Inflammatory macrophage treated with lipopolysaccharide for 4 hours (primary cell): ENCODE results near the gene IQCK.

Experiments used
- DNase-seq: peaks from one replicate; pipeline ENCODE4 v3.0.0-alpha.2; 2020

IQCK gene

DNA sequence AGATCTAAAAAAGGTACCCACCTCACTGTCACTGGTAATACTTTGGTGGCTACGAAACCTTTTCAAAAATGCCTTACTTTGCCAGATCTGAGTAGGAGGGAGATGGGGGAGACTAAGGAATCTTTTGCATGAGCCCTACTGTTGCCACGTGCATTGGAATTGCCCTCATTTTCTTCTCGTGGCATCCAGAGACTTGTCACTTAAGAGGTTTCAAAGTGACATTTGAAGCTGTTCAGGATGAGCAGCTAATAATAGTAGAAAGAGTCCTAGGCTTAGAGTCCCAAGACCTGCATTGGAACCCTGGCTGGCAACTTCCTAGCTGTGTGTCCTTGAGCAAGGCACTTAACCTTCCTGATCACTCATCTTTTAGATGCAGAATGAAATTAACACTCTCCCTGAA, 123.1 kb downstream of the IQCK start:
- no peak for DNase-seq

DNA sequence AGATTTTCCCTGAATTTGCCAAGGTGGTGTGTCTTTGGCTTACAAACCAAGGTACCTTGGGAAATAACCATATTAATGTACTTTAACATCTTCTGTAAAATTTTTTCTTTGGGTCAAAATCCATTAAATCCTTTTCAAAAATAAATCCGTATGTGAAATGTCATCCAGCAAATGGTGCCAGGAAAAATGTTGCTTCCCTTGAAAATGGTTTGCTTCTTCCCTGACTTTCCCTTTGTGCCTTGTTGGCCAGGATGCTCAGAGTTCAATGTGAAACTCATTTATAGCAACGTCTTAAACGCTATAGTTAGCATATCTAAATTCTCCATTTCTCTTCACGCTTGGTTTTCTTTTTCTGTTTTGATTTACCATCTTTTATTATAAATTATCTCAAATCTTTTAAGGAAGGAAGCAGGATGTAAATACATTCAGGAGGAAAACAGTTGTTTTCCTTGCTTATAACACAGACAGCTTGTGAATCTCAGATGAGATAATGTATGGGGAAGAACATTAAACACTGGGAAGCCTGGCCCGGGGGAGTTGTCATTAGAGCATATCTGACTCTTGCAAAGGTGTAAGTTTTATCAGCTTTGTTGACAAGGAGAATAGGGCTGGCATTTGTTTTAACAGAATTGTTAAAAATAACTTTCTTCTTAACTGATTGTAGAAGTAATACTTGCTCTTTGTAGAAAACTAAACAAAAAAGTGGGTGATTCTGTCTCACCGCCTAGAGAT, 124.5 kb downstream of the IQCK start:
- no peak for DNase-seq

DNA sequence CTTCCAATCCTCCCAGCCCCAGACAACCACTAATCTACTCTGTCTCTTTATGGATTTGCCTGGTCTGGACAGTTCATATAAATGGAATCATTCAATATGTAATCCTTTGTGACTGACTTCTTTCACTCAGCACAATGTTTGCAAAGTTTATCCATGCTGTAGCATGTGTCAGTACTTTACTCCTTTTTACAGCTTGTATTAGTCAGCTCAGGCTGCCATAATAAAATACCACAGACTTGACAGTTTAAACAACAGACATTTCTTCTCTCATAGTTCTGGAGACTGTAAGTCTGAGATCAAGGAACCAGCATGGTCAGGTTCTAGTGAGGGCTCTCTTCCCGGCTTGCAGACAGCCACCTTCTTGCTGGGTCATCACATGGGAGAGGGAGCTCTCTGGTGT, 125.3 kb downstream of the IQCK start:
- DNase-seq: no peak

DNA sequence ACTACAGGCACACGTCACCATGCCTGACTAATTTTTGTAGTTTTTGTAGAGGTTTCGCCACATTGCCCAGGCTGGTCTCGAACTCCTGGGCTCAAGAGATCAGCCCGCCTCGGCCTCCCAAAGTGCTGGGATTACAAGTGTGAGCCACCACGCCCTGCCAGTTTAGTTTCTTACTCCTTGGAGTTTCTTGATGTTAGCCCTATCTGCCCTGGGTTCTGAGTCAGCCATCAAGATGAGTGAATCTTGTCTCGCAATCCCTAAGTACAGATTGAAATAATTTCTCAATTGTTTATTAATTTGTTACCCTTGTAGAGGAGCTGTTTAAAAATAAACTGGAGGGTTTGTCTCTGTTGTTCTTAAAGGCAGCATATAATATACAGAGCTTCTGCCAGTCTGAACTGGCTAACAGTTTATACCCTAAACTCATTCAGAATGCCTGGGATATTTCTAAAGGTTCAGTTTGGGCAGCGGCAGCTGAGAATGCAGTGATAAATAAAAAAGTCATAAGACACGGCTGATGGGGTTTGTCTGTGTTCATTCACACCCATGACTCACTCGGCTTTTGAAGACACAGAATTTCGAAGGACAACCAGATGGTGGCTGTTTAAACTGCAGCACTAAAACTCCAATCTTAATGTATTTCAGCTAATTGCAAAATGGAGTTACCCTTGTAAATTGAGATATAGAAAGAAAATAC, 127.0 kb downstream of the IQCK start:
- no peak for DNase-seq

DNA sequence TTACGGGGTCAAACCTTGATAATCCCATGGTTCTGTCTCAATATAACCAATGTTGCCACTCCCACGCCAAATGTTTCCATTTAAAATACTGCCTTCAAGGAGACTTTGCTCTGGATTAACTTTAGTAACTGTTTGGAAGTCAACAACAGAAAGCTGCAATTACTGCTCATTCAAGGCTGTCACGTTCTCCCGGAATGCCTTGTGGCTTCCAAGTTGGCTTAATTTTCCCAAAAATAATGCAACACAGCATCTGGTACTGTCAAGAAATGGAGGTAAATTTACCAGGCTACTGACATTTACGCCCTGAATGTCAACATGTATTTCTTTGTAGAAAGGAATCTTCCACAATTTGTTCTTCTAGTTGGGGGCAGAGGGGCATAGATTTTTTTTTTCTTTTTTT, 128.4 kb downstream of the IQCK start:
- DNase-seq: no peak

DNA sequence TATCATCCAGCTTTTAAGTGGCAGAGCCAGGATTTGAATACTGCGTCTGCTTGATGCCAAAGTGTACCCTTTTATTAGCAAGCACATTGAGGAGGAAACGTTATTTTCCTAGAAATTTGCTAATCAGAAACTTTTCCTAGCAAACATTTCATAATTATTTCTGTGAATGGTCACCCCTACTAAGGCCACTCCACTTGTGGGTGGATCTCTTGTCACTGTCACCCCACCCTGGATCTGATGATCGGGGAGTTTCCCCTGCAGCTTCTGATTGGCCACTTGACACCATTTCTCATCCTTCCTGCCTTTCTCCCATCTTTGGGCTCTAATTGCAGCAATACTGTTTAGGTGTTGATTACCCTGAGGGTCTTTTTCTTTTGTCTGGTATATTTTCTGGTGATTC, 130.7 kb downstream of the IQCK start:
- DNase-seq: peak; percentile 36

DNA sequence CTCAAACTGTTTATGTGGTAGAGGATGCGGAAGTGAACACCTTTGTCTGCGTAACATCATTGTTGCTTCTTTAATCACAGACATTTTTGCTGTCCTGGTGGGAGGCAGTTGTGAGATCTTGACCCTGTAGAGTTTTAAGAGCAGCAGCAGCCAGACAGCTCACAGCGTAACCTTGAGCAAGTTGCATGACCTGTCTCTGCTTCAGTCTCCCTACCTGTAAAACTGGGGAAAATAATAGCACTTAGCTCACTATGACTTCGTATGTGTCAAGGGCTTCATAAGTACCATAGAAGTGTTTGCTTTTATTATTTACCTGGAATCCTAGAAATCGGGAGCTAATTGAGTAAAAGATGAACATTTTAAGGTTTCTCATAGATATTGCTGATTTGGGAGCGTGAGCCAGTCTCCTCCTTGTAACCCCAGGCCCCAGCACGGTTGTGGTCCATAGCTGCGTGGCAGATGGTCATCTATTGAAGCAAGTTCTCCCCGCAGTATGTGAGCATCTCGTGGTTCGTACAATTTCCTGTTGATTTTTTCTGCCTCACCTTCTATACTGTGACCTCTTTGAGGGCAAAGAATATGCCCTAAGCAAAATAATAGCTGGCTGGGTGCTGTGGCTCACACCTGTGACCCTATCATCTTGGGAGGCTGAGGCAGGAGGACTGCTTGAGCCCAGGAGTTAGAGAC, 132.2 kb downstream of the IQCK start:
- no peak for DNase-seq

DNA sequence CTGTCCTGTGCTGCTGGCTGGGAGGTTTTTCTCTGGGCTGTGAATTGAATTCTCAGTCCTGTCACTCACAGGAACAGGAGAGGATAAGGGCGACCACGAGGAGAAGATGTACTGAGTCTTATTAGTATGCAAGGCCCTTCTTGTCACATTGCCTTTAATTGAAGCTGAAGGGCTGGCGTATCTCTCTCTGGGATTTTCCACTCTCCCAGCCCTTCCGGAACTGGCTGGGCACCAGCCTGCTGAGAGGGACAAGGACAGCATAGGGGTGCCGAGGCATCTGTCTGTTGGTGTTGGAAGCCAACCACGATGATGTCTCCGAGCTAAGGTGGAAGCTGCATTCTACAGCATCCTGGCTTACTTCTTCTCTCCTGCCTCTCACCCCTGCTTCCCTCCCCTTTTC, 133.4 kb downstream of the IQCK start:
- DNase-seq: no peak

DNA sequence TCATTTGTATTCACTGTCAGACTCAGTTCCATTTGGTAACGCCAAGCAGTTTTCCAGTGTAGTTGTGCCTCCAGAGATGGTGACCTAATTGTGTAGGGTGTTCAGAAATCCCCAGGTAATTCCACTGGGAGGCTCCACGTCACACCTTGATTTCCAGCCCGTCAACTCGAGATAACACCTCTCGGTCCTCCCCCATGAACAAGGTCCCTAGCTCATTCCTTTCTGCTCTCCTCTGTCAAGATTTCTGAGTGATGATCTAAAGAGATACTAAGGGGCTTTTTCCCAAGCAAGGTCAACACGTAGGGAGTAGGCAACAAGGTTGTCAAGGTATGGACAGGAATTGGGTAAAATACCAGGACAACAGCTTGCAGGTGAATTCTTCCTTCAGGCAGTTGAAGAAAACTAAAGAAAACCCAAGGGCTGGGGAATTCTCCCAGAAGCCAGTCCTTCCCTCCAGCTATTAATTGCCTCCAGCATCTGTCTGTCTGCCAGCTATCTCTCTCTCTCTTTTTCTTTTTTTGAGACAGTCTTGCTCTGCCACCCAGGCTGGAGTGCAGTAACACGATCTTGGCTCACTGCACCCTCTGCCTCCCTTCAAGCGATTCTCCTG, 135.2 kb downstream of the IQCK start:
- no peak for DNase-seq

DNA sequence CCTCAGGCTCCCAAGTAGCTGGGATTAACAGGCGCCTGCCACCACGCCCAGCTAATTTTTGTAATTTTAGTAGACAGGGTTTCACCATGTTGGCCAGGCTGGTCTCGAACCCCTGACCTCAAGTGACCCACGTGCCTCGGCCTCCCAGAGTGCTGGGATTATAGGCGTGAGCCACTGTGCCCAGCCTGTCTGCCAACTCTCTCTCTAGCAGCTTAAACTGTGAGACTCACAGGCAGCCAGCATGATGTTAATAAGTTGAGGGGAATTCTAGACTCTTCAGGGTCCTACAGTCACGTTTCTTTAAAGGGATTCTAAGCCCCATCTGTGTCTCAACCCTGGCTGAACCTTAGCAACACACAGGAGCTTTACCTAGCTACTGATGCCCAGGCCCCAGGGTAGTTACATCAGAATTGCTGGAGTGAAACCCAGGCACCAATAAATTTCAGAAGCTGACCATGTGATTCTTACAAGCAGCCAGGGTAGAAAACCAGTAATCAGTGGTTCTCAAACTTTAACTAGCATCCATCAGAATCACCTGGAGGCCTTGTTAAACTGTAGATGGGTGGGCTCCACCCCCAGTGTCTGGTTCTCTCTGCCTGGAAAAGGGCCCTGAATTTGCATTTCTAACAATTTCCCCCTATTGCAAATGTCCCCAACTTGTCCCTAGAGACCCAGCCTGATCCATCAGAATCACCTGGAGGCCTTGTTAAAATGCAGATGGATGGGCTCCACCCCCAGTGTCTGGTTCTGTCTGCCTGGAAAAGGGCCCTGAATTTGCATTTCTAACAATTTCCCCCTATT, 135.9 kb downstream of the IQCK start:
- no peak for DNase-seq

DNA sequence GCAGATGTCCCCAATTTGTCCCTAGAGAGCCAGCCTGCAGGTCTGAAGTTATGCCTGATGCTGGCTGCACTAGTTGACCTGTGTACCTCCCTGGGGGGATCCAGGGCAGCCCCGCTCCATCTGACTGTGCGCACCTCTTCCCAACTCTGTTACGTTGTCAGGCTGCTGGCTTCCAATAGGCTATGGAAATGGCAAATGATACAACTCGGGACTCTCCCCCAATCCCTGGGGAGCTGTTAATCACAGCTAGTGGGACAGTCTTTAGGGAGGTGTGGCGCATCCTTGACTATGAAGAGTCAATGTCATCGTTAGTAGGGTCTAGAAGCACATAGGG, 136.4 kb downstream of the IQCK start:
- no peak for DNase-seq

DNA sequence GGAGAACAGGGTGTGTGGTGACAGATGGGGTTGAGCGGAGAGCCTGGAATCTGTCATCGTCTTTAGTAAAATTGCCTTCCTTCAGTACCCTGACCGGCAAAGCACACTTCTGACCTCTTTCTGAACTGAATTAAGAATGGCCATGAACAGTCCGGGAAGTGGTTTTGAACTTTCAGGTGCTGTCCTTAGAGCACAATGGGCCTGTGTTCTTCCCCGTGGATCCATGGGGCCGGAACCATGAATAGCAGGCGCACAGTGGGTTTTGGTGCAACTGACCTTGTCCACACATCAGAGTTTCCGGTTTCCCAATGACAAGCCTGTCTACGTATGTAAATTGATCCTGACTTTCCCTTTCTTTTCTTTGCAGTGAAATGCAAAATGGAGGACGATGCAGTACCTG, 138.0 kb downstream of the IQCK start:
- DNase-seq: no peak

DNA sequence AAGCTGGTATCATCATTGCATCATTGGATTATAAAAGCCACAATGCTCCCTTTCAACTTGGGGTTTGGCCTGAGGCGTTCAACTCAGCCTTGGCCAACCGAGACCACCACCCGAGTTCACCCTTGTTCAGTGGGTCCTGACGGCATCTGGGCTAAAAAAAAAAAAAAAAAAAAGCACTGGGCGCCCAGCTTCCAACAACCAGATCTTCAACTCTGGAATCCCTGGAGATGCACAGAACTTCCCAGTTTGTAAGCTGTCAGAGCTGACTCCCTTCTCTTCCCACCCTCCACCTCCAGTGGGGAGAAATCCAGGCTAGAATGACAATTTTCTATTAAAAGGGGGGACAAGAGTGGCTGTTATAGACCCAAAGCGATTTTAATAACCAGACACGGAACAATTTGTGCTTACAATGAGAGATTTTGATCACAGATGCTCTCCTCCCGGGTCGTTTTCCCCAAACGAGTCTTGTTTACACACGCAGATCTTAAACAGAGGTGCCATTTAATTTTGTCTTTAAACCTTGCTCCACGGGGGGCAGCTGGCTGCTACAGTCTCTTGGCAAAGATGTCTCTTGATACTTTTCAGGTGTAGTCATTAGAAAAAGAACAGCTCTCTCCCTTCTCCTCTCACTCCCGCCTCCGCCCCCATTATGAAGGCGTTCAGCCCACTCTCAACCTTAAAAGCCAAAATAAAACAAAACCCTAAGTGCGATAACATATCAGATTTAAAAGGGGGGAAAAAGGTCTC, 139.7 kb downstream of the IQCK start:
- no peak for DNase-seq

DNA sequence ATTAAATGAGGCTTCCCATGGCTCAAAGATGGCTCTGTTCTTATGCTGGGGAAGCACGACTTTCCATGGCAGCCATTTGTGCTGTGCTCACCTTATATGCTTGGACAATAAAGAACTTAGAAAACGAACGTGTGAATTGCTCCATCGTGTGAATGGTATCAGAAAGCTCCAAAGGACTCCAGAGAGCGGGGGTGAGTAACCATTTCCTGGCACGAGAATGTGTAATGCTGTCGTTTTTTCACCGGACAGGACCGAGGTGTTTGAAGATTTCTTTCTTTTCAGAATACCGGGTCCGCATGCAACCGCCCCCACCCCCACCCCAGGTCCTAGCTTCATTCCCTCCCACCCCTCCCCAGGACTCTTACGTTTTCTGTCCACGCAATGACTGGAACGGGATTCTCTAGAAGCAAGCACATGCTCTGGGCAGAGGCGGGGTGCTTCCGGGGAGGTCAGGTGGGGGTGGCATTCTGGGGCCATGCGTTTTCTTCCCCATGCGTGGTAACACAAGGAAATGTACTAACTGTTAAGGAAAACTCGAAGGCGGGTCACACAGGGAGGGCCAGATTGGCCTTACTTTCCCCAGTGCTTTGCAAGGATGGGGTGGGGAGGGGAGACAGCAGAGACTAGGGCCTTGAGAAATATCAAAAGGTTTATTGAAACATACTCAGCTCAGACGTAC, 140.4 kb downstream of the IQCK start:
- no peak for DNase-seq

DNA sequence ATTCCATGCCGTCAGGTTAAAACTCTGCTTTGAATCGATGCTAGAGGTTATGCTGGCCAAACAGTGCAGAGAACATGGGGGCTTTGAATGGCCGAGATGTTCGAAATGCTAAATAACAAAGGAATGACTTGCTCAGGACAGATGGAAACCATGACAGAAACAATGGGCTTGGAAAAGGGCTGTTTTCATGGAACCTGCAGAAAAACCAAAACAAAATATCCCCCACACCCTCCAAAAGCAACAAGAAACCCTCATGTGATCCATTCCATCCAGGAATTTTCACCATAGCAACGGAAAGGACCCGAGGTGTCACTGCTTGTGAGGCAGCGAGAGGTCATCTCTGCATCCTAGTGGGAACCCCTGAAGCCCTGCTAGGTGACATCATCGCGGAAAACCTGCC, 141.1 kb downstream of the IQCK start:
- DNase-seq: no peak

DNA sequence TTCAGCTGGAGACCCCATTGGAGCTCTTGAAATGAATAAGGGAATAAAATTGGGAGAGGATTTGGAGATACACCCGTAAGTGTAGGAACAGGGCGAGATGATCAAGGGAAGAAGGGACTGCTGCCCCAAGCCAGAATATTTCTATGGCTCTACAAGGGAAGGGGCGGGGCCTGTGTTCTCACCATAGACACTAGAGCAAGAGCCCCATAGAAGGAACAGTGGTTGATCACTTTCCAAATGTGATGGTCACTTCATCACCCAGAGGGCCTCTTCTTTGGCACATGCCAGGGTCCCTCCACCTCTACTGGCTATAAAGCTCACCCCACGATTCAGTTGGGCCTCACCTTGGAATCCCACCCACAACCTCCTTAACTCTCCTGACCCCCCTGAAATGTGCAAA, 141.5 kb downstream of the IQCK start:
- no peak for DNase-seq

DNA sequence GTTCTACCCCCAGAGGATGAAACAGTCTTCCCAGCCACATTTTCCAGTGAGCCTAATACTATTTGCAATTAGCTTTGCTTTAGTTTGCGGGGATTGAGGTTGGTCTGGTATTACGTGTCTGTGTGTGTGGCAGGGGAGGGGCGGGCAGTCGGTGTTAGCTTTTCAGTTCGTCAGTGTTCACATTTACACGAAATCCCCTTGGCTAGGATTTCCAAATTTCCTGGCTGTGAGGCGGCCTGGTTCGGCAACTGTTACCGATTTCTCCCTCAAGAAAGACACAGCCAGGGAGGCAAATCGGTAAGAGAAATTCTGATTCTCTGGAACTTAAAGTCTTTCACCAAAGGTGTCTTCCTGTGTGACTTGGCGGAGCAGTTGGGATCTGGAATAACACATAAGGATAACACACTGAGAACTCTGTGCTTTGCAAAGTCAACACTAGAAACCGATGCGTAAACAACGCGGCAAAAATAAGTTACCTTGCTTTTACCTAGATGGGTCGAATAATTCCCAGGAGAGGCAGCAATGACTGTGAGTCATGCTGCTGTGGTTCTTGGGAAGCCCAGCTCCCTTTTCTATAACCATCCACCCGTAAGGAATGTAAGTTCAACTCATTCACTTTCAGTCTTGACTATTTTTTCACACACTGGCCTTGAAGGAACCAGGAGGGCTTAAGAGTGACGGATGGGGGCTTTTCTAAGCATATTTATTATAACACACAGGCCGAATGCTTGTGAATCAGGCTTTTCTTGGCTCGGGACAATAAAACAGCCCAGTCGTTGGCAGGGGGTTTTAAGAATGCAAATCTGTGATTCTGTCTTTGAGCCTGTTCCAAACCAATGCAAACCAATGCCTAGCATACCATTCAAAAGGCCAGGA, 142.3 kb downstream of the IQCK start:
- DNase-seq: no peak

DNA sequence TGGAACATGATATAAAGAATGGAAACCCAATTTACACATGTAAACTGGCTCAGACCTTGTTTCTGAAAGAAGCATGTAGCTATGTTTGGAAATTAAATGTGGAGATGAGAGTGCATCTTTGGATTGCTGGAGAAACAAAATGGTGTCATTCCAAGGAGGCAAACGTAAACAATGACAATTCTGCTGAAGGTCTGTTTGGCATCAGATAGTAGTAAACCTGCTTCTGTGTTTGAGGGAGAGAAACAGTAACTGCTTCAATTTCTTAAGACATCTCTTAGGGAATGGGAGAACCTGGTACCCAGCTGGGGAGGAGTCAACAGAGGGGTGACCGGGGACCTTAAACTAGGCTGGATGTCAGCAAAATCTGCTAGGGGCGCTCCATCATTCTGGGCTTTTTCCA, 143.1 kb downstream of the IQCK start:
- DNase-seq: no peak

DNA sequence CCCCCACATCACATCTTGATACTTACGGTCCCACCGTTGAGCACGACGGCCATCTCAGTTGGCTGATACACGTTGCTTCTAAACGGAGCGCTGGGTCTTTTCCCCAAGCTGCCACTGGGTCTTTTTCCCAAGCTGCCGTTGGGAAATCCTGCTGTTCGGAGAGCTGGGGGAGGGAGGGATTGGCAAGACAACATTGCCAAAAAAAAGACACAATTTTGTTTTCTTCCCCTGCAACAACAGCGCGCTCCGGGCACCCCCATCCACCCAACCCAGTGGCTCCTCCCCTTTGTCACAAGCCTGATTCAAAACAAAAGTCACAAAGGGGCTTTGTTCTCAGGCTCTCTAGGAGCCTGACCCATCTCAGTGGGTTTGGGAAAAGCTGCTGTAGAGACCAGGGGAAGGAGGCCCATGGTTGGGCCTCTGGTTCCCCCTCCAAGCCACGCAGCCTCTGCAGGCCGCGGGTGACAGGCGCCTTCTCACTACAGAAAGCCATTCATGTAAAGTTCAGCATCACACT, 143.8 kb downstream of the IQCK start:
- DNase-seq: no peak

DNA sequence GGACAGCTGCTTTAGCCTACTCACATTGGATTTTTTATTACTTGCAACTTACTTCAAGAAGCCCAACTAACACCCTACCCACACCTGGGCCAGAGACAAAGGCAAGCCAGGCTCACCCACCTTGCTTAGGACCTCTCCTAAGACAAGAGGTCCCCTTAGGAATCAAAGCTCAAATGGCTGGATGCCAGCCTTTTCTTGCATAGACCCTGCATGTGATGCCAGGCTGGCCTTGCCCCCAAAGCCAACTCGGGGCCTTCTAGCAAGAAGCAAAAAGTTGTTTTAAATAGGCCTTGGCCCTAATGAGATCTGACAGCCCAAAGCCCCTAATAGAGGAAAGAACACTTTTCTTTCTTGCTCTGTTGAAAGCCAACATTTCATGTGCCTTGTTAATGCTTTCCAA, 145.9 kb downstream of the IQCK start:
- no peak for DNase-seq

DNA sequence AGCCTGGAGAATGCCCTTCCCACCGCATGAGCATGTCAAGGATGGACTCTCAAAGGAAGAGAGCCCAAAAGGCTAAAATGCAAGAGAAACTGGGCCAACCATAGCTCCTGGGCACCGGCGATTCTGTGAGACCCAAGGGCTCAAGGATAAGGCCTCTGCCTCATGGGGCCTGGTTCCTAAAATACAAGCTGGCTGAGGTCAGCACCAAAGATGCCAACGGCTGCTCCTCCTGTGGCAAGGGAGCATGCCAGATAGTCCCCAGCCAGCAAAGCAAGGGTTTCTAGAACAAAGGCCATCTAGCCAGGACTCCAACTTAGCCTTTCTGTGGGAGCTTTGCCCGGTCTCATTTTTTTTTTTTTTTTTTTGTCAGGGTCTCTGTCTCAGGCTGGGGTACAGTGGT, 146.5 kb downstream of the IQCK start:
- no peak for DNase-seq
